H1 (cell line): ENCODE data around the gene ZBTB40. TPM values are rescaled to one million over a fixed set of nuclear protein-coding genes. Genes with fewer than 3 reads are reported as not detected.

ENCODE experiments used
- CTCF ChIA-PET: fragments of 300-600 bp; sonication (Branson Sonifier 250); formaldehyde crosslinking; loops from one replicate; lab custom pipeline; 2021; ENCODE audit not compliant: partially characterized antibody; lab: Charles Lee
- POLR2A ChIA-PET: fragments of 300-600 bp; sonication (Branson Sonifier 250); formaldehyde crosslinking; loops from one replicate; lab custom pipeline; 2021; ENCODE audit warnings: inconsistent platforms; ENCODE audit not compliant: partially characterized antibody; lab: Charles Lee
- DNase-seq, 2 experiments: peaks; one replicate each; pipeline versions ENCODE4 v3.0.0 to v3.0.0-alpha.2; 2010 to 2022; ENCODE audit warnings: low spot score in 2 of 2, low read depth in 1 of 2, mixed read lengths in 1 of 2
- FAIRE-seq: peaks from 2 replicates; lab custom pipeline; 2011; peaks lifted over from hg19 to GRCh38; lab: Jason Lieb, UNC
- H2AFZ ChIP-seq: 2 replicates; pipeline ENCODE4 v1.8.1; 2012; ENCODE audit warnings: low read length, inconsistent platforms
- H2AK5ac ChIP-seq: 2 replicates; pipeline ENCODE4 v1.6.1; 2013; ENCODE audit warnings: low read depth, low read length
- H2BK120ac ChIP-seq: replicated peaks from 2 replicates; pipeline ENCODE3; 2013; ENCODE audit warnings: low read depth, low read length, inconsistent platforms
- H2BK12ac ChIP-seq: 2 replicates; pipeline ENCODE4 v1.6.1; 2013; ENCODE audit warnings: low read depth, low read length
- H2BK15ac ChIP-seq: 2 replicates; pipeline ENCODE4 v1.6.1; 2013; ENCODE audit warnings: low read length
- H2BK20ac ChIP-seq: 2 replicates; pipeline ENCODE4 v1.6.1; 2013; ENCODE audit warnings: low read length
- H2BK5ac ChIP-seq: 2 replicates; pipeline ENCODE4 v1.6.1; 2013; ENCODE audit warnings: low read depth, low read length
- H3K14ac ChIP-seq: 2 replicates; pipeline ENCODE4 v1.6.1; 2013; ENCODE audit warnings: inconsistent platforms; ENCODE audit not compliant: insufficient read length
- H3K18ac ChIP-seq: 2 replicates; pipeline ENCODE4 v1.6.1; 2013; ENCODE audit warnings: low read length; ENCODE audit errors: extremely low read depth
- H3K23ac ChIP-seq: 2 replicates; pipeline ENCODE4 v1.6.1; 2013; ENCODE audit warnings: inconsistent platforms; ENCODE audit not compliant: insufficient read length
- H3K23me2 ChIP-seq: 2 replicates; pipeline ENCODE4 v1.6.1; 2013; ENCODE audit warnings: low read depth, low read length
- H3K27ac ChIP-seq: 2 replicates; pipeline ENCODE4 v1.6.1; 2011; ENCODE audit warnings: low read depth, low read length, inconsistent platforms
- H3K27me3 ChIP-seq, 4 experiments: replicated peaks in 1 of 4; 1 replicate in 1 of 4; 2 replicates in 3 of 4; pipeline versions ENCODE4 v1.6.1 to v1.8.1; 2011 to 2013; ENCODE audit warnings: low read length in 3 of 4, mild to moderate bottlenecking in 3 of 4, inconsistent platforms in 2 of 4, mixed read lengths in 2 of 4, moderate library complexity in 1 of 4; ENCODE audit not compliant: control insufficient read depth in 3 of 4, insufficient read depth in 3 of 4; ENCODE audit errors: extremely low read depth in 1 of 4
- H3K36me3 ChIP-seq, 4 experiments: 2 replicates each; pipeline versions ENCODE4 v1.6.1 to v1.8.1; 2011 to 2013; ENCODE audit warnings: mild to moderate bottlenecking in 4 of 4, low read length in 3 of 4, moderate library complexity in 2 of 4, control low read depth in 1 of 4, inconsistent platforms in 1 of 4; ENCODE audit not compliant: insufficient read depth in 4 of 4, control insufficient read depth in 2 of 4
- H3K4ac ChIP-seq: replicated peaks from 2 replicates; pipeline ENCODE3; 2013; ENCODE audit warnings: low read length, low read depth, mixed read lengths, inconsistent platforms; ENCODE audit not compliant: insufficient read length
- H3K4me1 ChIP-seq, 4 experiments: replicated peaks in 1 of 4; 1 replicate in 1 of 4; 2 replicates in 3 of 4; pipeline versions ENCODE4 v1.6.1 to v1.8.1; 2011 to 2013; ENCODE audit warnings: low read length in 3 of 4, inconsistent platforms in 2 of 4, mixed read lengths in 1 of 4; ENCODE audit not compliant: insufficient read depth in 4 of 4, control insufficient read depth in 3 of 4
- H3K4me2 ChIP-seq, 2 experiments: 2 replicates each; pipeline versions ENCODE4 v1.6.1 to v1.8.1; 2011 to 2013; ENCODE audit warnings: low read depth in 2 of 2, low read length in 2 of 2, control low read depth in 1 of 2, inconsistent platforms in 1 of 2, mild to moderate bottlenecking in 1 of 2; ENCODE audit not compliant: insufficient read depth in 1 of 2
- H3K4me3 ChIP-seq, 4 experiments: fragments of 200-600, 300-600 bp in 1 of 4; sonication (generic), shearing (Covaris generic), sonication (Bioruptor Twin) in 1 of 4; 2 replicates each; pipeline versions ENCODE4 v1.5.1 to v1.8.1; 2011 to 2016; ENCODE audit warnings: low read length in 4 of 4, low read depth in 3 of 4, control low read depth in 2 of 4, inconsistent platforms in 2 of 4, mild to moderate bottlenecking in 2 of 4, mixed read lengths in 1 of 4, moderate library complexity in 1 of 4; ENCODE audit not compliant: insufficient read depth in 2 of 4; ENCODE audit errors: extremely low read depth in 1 of 4
- H3K56ac ChIP-seq: replicated peaks from 2 replicates; pipeline ENCODE3; 2013; ENCODE audit warnings: low read depth, mild to moderate bottlenecking, mixed read lengths, low read length, inconsistent platforms; ENCODE audit not compliant: insufficient read length
- H3K79me1 ChIP-seq: 2 replicates; pipeline ENCODE4 v1.6.1; 2013; ENCODE audit warnings: low read depth, low read length, control low read depth
- H3K79me2 ChIP-seq, 2 experiments: 2 replicates each; pipeline versions ENCODE4 v1.6.1 to v1.8.1; 2012 to 2013; ENCODE audit warnings: low read length in 2 of 2, mild to moderate bottlenecking in 2 of 2, inconsistent platforms in 1 of 2; ENCODE audit not compliant: insufficient read depth in 2 of 2, control insufficient read depth in 1 of 2
- H3K9ac ChIP-seq, 4 experiments: replicated peaks in 1 of 4; 1 replicate in 1 of 4; 2 replicates in 3 of 4; pipeline versions ENCODE4 v1.6.1 to v1.8.1; 2011 to 2013; ENCODE audit warnings: low read depth in 3 of 4, low read length in 3 of 4, control low read depth in 2 of 4, mild to moderate bottlenecking in 2 of 4, moderate library complexity in 2 of 4, inconsistent platforms in 1 of 4; ENCODE audit errors: extremely low read depth in 1 of 4
- H3K9me3 ChIP-seq, 2 experiments: 2 replicates each; pipeline versions ENCODE4 v1.6.1 to v1.8.1; 2012 to 2013; ENCODE audit warnings: mild to moderate bottlenecking in 2 of 2, moderate library complexity in 2 of 2, control low read depth in 1 of 2, inconsistent platforms in 1 of 2, low read depth in 1 of 2, low read length in 1 of 2, mixed read lengths in 1 of 2; ENCODE audit not compliant: insufficient read depth in 2 of 2
- H4K20me1 ChIP-seq, 2 experiments: replicated peaks in 1 of 2; 2 replicates each; pipeline versions ENCODE3 to v1.8.1; 2011 to 2013; ENCODE audit warnings: inconsistent platforms in 2 of 2, low read length in 2 of 2, mild to moderate bottlenecking in 1 of 2; ENCODE audit not compliant: insufficient read depth in 2 of 2, control insufficient read depth in 1 of 2
- H4K5ac ChIP-seq: 2 replicates; pipeline ENCODE4 v1.6.1; 2013; ENCODE audit warnings: low read length, low read depth, mixed read lengths, inconsistent platforms; ENCODE audit not compliant: insufficient read length
- H4K8ac ChIP-seq: 2 replicates; pipeline ENCODE4 v1.8.0; 2013; ENCODE audit warnings: mild to moderate bottlenecking, moderate library complexity, low read length, inconsistent platforms; ENCODE audit not compliant: insufficient read depth; ENCODE audit errors: extremely low read depth
- H4K91ac ChIP-seq: replicated peaks from 2 replicates; pipeline ENCODE3; 2013; ENCODE audit warnings: low read length, mixed read lengths, inconsistent platforms; ENCODE audit not compliant: insufficient read length
- ATF3 ChIP-seq: IDR thresholded peaks from 2 replicates; pipeline ENCODE4 v1.6.1; 2011; ENCODE audit warnings: low read depth, mild to moderate bottlenecking, low read length; ENCODE audit not compliant: insufficient read depth
- CEBPB ChIP-seq: IDR thresholded peaks from 2 replicates; pipeline ENCODE4 v1.6.1; 2012; ENCODE audit warnings: low read depth, low read length
- CHD2 ChIP-seq: IDR thresholded peaks from 2 replicates; pipeline ENCODE4 v1.6.1; 2012; ENCODE audit warnings: low read length, improper control_type of control experiment
- E2F6 ChIP-seq: IDR thresholded peaks from 2 replicates; pipeline ENCODE4 v1.6.1; 2012; ENCODE audit warnings: inconsistent platforms
- EGR1 ChIP-seq: IDR thresholded peaks from 2 replicates; pipeline ENCODE4 v1.6.1; 2011; ENCODE audit warnings: low read depth, low read length, borderline replicate concordance
- GTF2F1 ChIP-seq: IDR thresholded peaks from 2 replicates; pipeline ENCODE4 v1.6.1; 2012; ENCODE audit warnings: low read depth, low read length, improper control_type of control experiment, borderline replicate concordance
- MAFK ChIP-seq: IDR thresholded peaks from 2 replicates; pipeline ENCODE4 v1.6.1; 2012; ENCODE audit warnings: low read depth, mild to moderate bottlenecking, improper control_type of control experiment, low read length
- NANOG ChIP-seq: IDR thresholded peaks from 2 replicates; pipeline ENCODE4 v1.6.1; 2011; ENCODE audit warnings: low read length, low read depth, mild to moderate bottlenecking, inconsistent platforms; ENCODE audit not compliant: insufficient read depth, poor library complexity, severe bottlenecking
- PHF8 ChIP-seq: fragments of 200-600 bp; sonication (generic); conservative IDR thresholded peaks from 2 replicates; pipeline ENCODE4 v1.7.1; 2012; ENCODE audit warnings: low read depth, mild to moderate bottlenecking, inconsistent platforms, low read length, moderate library complexity
- SRF ChIP-seq: IDR thresholded peaks from 2 replicates; pipeline ENCODE4 v1.6.1; 2011; ENCODE audit warnings: mild to moderate bottlenecking, low read depth, low read length, moderate library complexity
- TEAD4 ChIP-seq: IDR thresholded peaks from 2 replicates; pipeline ENCODE4 v1.6.1; 2012; ENCODE audit warnings: low read depth, low read length, inconsistent platforms, mixed read lengths
- WGBS, 2 experiments: shearing (Covaris generic) in 1 of 2; methylation state at CpG; one replicate each; pipeline versions ENCODE4 v1.1.6 to v1.1.7; 2013 to 2015; ENCODE audit warnings: low lambda C conversion rate in 2 of 2, mixed read lengths in 2 of 2, inconsistent platforms in 1 of 2, low coverage in 1 of 2, missing lambda C conversion rate in 1 of 2; ENCODE audit not compliant: insufficient replicate concordance in 2 of 2, insufficient coverage in 1 of 2, insufficient read length in 1 of 2; ENCODE audit errors: extremely low coverage in 1 of 2, missing lambda C conversion rate in 1 of 2; 5-methylcytosine and 5-hydroxymethylcytosine counted together
- polyA plus RNA-seq, 7 experiments: library from polyadenylated mRNA; depleted of rRNA in 3 of 7; stranded (reverse) in 5 of 7; unstranded in 2 of 7; fragments of >200 nt in 5 of 7; fragments of 200-250 nt in 2 of 7; gene quantifications; 1 replicate in 5 of 7; 2 replicates in 1 of 7; 4 replicates in 1 of 7; pipeline versions ENCODE4 v1.2.1 to v1.2.3, GENCODE V29; 2011 to 2013; ENCODE audit warnings: missing spikeins in 2 of 7, mixed read lengths in 2 of 7
- total RNA-seq: library from RNA; stranded (reverse); fragmentation: NEBNext Ultra II Directional; extraction: Animal tissue kit (Norgen Biotek cat#: 25700); gene quantifications from 2 replicates; pipeline ENCODE4 v1.2.1, GENCODE V29; 2021

Gene ZBTB40
- total and polyA plus RNA-seq, 2 of the 8 experiments (the other 6 are each of a cell fraction or from before 2014, with no cell fraction given), result 3.1 to 19.3 TPM

GRCh38 chr1:22502202-22502601 lies 50.6 kb downstream of the ZBTB40 start:
- DNase-seq (no peak), FAIRE-seq (no peak)
- Histone ChIP-seq H3K4ac (no peak overlapping the region), H3K4me2 (no peak overlapping the region), H4K8ac (no peak overlapping the region), H3K4me1 (peaks cover 0 to 4% (median 2%) of the 10 kb centered on the region in 4 experiments; a peak in 3 of 7 replicates), H4K91ac (no peak overlapping the region), H3K56ac (no peak overlapping the region), H3K9me3 (no peaks in the 10 kb centered on the region), H3K79me1 (no peaks in the 10 kb centered on the region), H3K79me2 (no peaks in the 10 kb centered on the region), H3K14ac (no peak overlapping the region), H2AK5ac (no peak overlapping the region), H3K18ac (no peak overlapping the region), H3K27ac (no peak overlapping the region), H2BK5ac (no peak overlapping the region), H2BK120ac (no peak overlapping the region), H3K27me3 (peaks cover 0 to 5% (median 1%) of the 10 kb centered on the region in 4 experiments; a peak in 4 of 7 replicates), H4K5ac (no peak overlapping the region), H3K9ac (no peak overlapping the region), H3K23me2 (no peaks in the 10 kb centered on the region), H2BK12ac (no peak overlapping the region), H3K23ac (no peak overlapping the region), H4K20me1 (peaks cover 0 to 14% of the 10 kb centered on the region in 2 experiments), H2BK20ac (no peak overlapping the region), H2AFZ (no peak overlapping the region), H3K36me3 (peaks cover 2 to 4% (median 3%) of the 10 kb centered on the region in 4 experiments; a peak in 5 of 8 replicates), H2BK15ac (no peak overlapping the region), H3K4me3 (no peak overlapping the region)
- TF ChIP-seq GTF2F1 (no peak), NANOG (no peak), ATF3 (no peak), MAFK (no peak), PHF8 (no peak), TEAD4 (no peak), SRF (no peak), EGR1 (no peak), CEBPB (no peak), E2F6 (no peak), CHD2 (no peak)
- ChIA-PET CTCF (interaction anchor here (1.2 kb wide), 1 partner anchor 370 kb away, joined by 3 read pairs; no protein-coding TSS in a partner anchor), POLR2A (no interaction called here)
- WGBS, 2 experiments, result 100% methylated on average over 1 of the region's 1 CpG; no CpG with 5 or more reads in 1 of the 2 experiments
